T-cell (primary cell): Measurements from ENCODE around the gene BCL2L11. TPM values are rescaled to one million over a fixed set of nuclear protein-coding genes. Genes with fewer than 3 reads are reported as not detected.

Source experiments
- ATAC-seq, 4 experiments: fragments of 200-7000 bp in 3 of 4; fragments of 150-1000 bp in 1 of 4; cut with Tn5 transposase; replicated peaks in 1 of 4; 1 replicate in 3 of 4; 2 replicates in 1 of 4; pipeline ENCODE4 v1.10.0; 2021; ENCODE audit warnings: moderate library complexity in 3 of 4, mild to moderate bottlenecking in 2 of 4, moderate number of reproducible peaks in 1 of 4
- CTCF ChIA-PET, 2 donors: fragments of 300-600 bp; sonication (Branson Sonifier 250); formaldehyde crosslinking; loops; one replicate each; lab custom pipeline; 2022; ENCODE audit warnings: antibody characterized with exemption in 2 of 2; lab: Charles Lee
- POLR2A ChIA-PET, 2 donors: fragments of 300-600 bp; sonication (Branson Sonifier 250); formaldehyde crosslinking; loops; one replicate each; lab custom pipeline; 2022; ENCODE audit warnings: antibody characterized with exemption in 2 of 2; lab: Charles Lee
- DNase-seq, 35 experiments: peaks; one replicate each; pipeline versions ENCODE4 v3.0.0 to v3.0.0-alpha.2; 2013 to 2023
- H3K27ac ChIP-seq: one replicate; pipeline ENCODE4 v1.5.1; 2013; ENCODE audit warnings: low read length
- H3K27me3 ChIP-seq, 2 experiments: replicated peaks in 1 of 2; 1 replicate in 1 of 2; 2 replicates in 1 of 2; pipeline versions ENCODE4 v1.6.1 to v1.7.0; 2013; ENCODE audit warnings: low read length in 1 of 2, mixed read lengths in 1 of 2; ENCODE audit not compliant: control insufficient read depth in 2 of 2, insufficient read depth in 2 of 2; ENCODE audit errors: extremely low read depth in 1 of 2
- H3K36me3 ChIP-seq, 2 donors: 1 replicate in 1 of 2; 2 replicates in 1 of 2; pipeline versions ENCODE4 v1.6.1 to v1.7.0; 2013; ENCODE audit warnings: low read length in 1 of 2; ENCODE audit not compliant: control insufficient read depth in 2 of 2, insufficient read depth in 1 of 2; ENCODE audit errors: extremely low read depth in 1 of 2
- H3K4me1 ChIP-seq, 2 experiments: 1 replicate in 1 of 2; 2 replicates in 1 of 2; pipeline versions ENCODE4 v1.6.1 to v1.7.0; 2013; ENCODE audit warnings: low read length in 2 of 2, mixed read lengths in 1 of 2; ENCODE audit not compliant: insufficient read depth in 2 of 2, control insufficient read depth in 1 of 2; ENCODE audit errors: extremely low read depth in 1 of 2
- H3K4me3 ChIP-seq, 2 donors: 1 replicate in 1 of 2; 2 replicates in 1 of 2; pipeline versions ENCODE4 v1.5.1 to v1.7.0; 2013; ENCODE audit warnings: mild to moderate bottlenecking in 2 of 2, low read length in 1 of 2, moderate library complexity in 1 of 2; ENCODE audit not compliant: control insufficient read depth in 1 of 2; ENCODE audit errors: extremely low read depth in 1 of 2
- H3K9me3 ChIP-seq: 2 replicates; pipeline ENCODE4 v1.7.0; 2013
- H3K27ac Mint-ChIP-seq, 2 donors: one replicate each; pipeline ENCODE4 v1.8.0; 2020 to 2021; ENCODE audit warnings: mild to moderate bottlenecking in 2 of 2, mixed read lengths in 2 of 2
- H3K27me3 Mint-ChIP-seq, 2 donors: one replicate each; pipeline ENCODE4 v1.8.0; 2021 to 2022; ENCODE audit warnings: mixed read lengths in 2 of 2
- H3K36me3 Mint-ChIP-seq: one replicate; pipeline ENCODE4 v1.8.0; 2021; ENCODE audit warnings: mixed read lengths
- H3K4me1 Mint-ChIP-seq, 3 donors: one replicate each; pipeline ENCODE4 v1.8.0; 2020 to 2022; ENCODE audit warnings: mixed read lengths in 3 of 3, mild to moderate bottlenecking in 1 of 3
- H3K4me3 Mint-ChIP-seq, 3 donors: one replicate each; pipeline ENCODE4 v1.8.0; 2020 to 2022; ENCODE audit warnings: mild to moderate bottlenecking in 3 of 3, mixed read lengths in 3 of 3, moderate library complexity in 3 of 3
- H3K9me3 Mint-ChIP-seq, 3 donors: one replicate each; pipeline ENCODE4 v1.8.0; 2020 to 2022; ENCODE audit warnings: mixed read lengths in 3 of 3
- WGBS: methylation state at CpG from one replicate; pipeline ENCODE4 v1.1.5; 2013; ENCODE audit warnings: missing lambda C conversion rate; ENCODE audit not compliant: insufficient coverage; 5-methylcytosine and 5-hydroxymethylcytosine counted together
- total RNA-seq, 35 experiments: library from RNA in 6 of 35; stranded (reverse) in 6 of 35; fragments of 120-200 nt in 1 of 35; gene quantifications; one replicate each; pipeline versions ENCODE4 v1.2.1 to v1.2.4 and lab custom pipeline; 2013 to 2026

The BCL2L11 gene
- total RNA-seq, 5 donors from 2014 or later (not counting 1 experiment from before 2014, with no cell fraction given) = 24.1 to 47.0 (median 34.6) TPM

GRCh38 chr2:111121028-111121827 is 514 bp downstream of the BCL2L11 start:
- ChIA-PET POLR2A (interaction anchor here in 1 of 2 donors (0.6 kb wide), 1 partner anchor 295 kb away, joined by 3 read pairs; no protein-coding TSS in a partner anchor), CTCF (interaction anchor here in 1 of 2 donors (0.6 kb wide), 1 partner anchor 336 kb away, joined by 8 read pairs; no protein-coding TSS in a partner anchor)
- Histone ChIP-seq H3K36me3 (peaks cover 6 to 7% of the 10 kb centered on the region in 2 donors), H3K27me3 (peaks cover 3 to 60% of the 10 kb centered on the region in 2 experiments), H3K9me3 (no peaks in the 10 kb centered on the region), H3K4me1 (peaks cover 21 to 63% of the 10 kb centered on the region in 2 experiments), H3K27ac (no peak overlapping the region), H3K4me3 (peak overlapping the region; percentile 64 to 97)
- Mint-ChIP-seq H3K9me3 (no peaks in the 10 kb centered on the region), H3K4me3 (peak overlapping the region; percentile 90 to 95 (median 93)), H3K27ac (peak overlapping the region; percentile 78 to 84), H3K4me1 (peaks cover 56 to 64% (median 59%) of the 10 kb centered on the region in 3 donors), H3K36me3 (peaks cover 21% of the 10 kb centered on the region), H3K27me3 (peaks cover 20 to 37% of the 10 kb centered on the region in 2 donors)
- under 1% methylated on average over 76 of the region's 80 CpGs for WGBS
- ATAC-seq (peak; percentile 10 to 14 (median 12)), DNase-seq (peak in 29 of 35 experiments; percentile 16 to 65 (median 38))

- Histone ChIP-seq H3K27ac (no peak overlapping the region), H3K36me3 (peaks cover 6 to 7% of the 10 kb centered on the region in 2 donors), H3K4me3 (peak overlapping the region; percentile 64 to 97), H3K4me1 (peaks cover 24 to 59% of the 10 kb centered on the region in 2 experiments), H3K9me3 (no peaks in the 10 kb centered on the region), H3K27me3 (peaks cover 2 to 56% of the 10 kb centered on the region in 2 experiments)
- H3K9me3 Mint-ChIP-seq = no peaks in the 10 kb centered on the region
- peak; percentile 65 to 69 (median 67) for ATAC-seq
- WGBS = under 1% methylated on average over 84 of the region's 93 CpGs
- peak in 34 of 35 experiments; percentile 42 to 87 (median 66) for DNase-seq
- H3K4me1 Mint-ChIP-seq = peaks cover 57 to 68% (median 61%) of the 10 kb centered on the region in 3 donors
- ChIA-PET CTCF (no interaction called here), POLR2A (no interaction called here)
- H3K27ac Mint-ChIP-seq = peak overlapping the region; percentile 78 to 84
- H3K4me3 Mint-ChIP-seq = peak overlapping the region; percentile 90 to 95 (median 93)
- H3K27me3 Mint-ChIP-seq = peaks cover 18 to 29% of the 10 kb centered on the region in 2 donors
- H3K36me3 Mint-ChIP-seq = peaks cover 29% of the 10 kb centered on the region
Measured at GRCh38 chr2:111121828-111122630, 1.3 kb downstream of the BCL2L11 start.

DNA sequence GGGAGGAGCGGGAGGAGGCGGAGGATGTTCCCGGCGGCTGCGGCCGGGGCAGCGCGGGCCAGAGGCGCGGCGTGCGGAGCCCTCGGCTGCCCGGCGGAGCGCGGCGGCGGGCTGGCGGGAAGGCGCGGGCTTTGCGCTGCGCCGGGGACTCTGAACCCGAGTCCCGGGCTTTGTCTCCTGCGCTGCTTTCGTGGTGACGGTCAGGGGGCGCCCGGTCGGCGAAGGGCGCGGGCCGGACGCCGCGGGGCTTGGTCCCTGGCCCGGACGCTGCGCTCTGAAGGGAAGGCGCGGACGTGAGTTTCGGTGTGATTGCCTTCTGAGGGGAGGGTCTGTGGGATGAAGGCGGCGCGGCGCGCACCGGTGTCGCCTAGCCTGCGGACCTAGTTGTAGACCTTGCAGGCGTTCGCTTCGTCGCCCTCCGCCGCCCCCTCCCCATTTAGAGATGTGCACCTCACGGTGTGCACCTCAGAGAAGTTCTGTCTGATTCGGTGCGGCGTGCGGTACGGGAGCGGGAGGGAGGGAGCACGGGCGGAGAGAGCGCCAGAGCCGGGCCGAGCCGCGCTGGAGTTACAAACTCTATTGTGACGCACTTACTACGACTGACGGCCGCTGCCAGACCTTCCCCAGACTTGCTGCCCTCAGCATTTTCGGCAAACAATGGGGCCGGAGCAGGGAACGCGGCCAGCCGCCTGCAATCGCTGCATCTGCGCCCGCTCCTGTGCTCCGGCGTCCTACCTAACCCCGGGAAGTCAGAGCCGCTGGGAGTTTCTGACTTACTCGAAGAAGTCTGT is 2.1 kb downstream of the BCL2L11 start:
- peaks cover 2 to 48% of the 10 kb centered on the region in 2 experiments for H3K27me3 ChIP-seq
- no peak overlapping the region for H3K27ac ChIP-seq
- peak overlapping the region; percentile 71 to 97 for H3K4me3 ChIP-seq
- H3K4me3 Mint-ChIP-seq = peak overlapping the region; percentile 90 to 95 (median 93)
- ATAC-seq (no peak), DNase-seq (peak in 18 of 35 experiments; percentile 3 to 48 (median 18))
- 2% methylated on average over 84 of the region's 92 CpGs for WGBS
- CTCF ChIA-PET = no interaction called here
- peak overlapping the region in 1 of 2 donors; percentile 22 for H3K27ac Mint-ChIP-seq
- no peaks in the 10 kb centered on the region for H3K9me3 Mint-ChIP-seq
- POLR2A ChIA-PET = no interaction called here
- peaks cover 16 to 23% of the 10 kb centered on the region in 2 donors for H3K27me3 Mint-ChIP-seq
- H3K36me3 Mint-ChIP-seq = peaks cover 37% of the 10 kb centered on the region
- H3K9me3 ChIP-seq = no peaks in the 10 kb centered on the region
- peaks cover 56 to 66% (median 58%) of the 10 kb centered on the region in 3 donors for H3K4me1 Mint-ChIP-seq
- peaks cover 24 to 51% of the 10 kb centered on the region in 2 experiments for H3K4me1 ChIP-seq
- H3K36me3 ChIP-seq = peaks cover 6 to 7% of the 10 kb centered on the region in 2 donors

- 100% methylated on average over 5 of the region's 7 CpGs for WGBS
- H3K9me3 ChIP-seq = no peaks in the 10 kb centered on the region
- H3K27ac Mint-ChIP-seq = no peak overlapping the region
- no peaks in the 10 kb centered on the region for H3K9me3 Mint-ChIP-seq
- H3K27ac ChIP-seq = no peak overlapping the region
- H3K27me3 ChIP-seq = peaks cover 2 to 39% of the 10 kb centered on the region in 2 experiments
- H3K36me3 ChIP-seq = peaks cover 6 to 8% of the 10 kb centered on the region in 2 donors
- peak overlapping the region; percentile 78 to 95 (median 84) for H3K4me3 Mint-ChIP-seq
- DNase-seq = no peak
- peaks cover 7 to 15% of the 10 kb centered on the region in 2 donors for H3K27me3 Mint-ChIP-seq
- ATAC-seq = no peak
- CTCF ChIA-PET = no interaction called here
- H3K4me3 ChIP-seq = no peak overlapping the region
- peaks cover 47% of the 10 kb centered on the region for H3K36me3 Mint-ChIP-seq
- POLR2A ChIA-PET = no interaction called here
- peaks cover 52 to 57% (median 54%) of the 10 kb centered on the region in 3 donors for H3K4me1 Mint-ChIP-seq
- H3K4me1 ChIP-seq = peaks cover 16 to 42% of the 10 kb centered on the region in 2 experiments
Measured at GRCh38 chr2:111123751-111124150, 3.0 kb downstream of the BCL2L11 start.

GRCh38 chr2:111126581-111126980 is 5.9 kb downstream of the BCL2L11 start:
- 100% methylated on average over 1 of the region's 1 CpG for WGBS
- H3K27me3 ChIP-seq = peaks cover 0 to 16% of the 10 kb centered on the region in 2 experiments
- ChIA-PET CTCF (interaction anchor here in 1 of 2 donors (0.6 kb wide), 1 partner anchor 8 kb away, joined by 3 read pairs; no protein-coding TSS in a partner anchor), POLR2A (no interaction called here)
- peaks cover 45 to 51% (median 50%) of the 10 kb centered on the region in 3 donors for H3K4me1 Mint-ChIP-seq
- peaks cover 0 to 2% of the 10 kb centered on the region in 2 donors for H3K27me3 Mint-ChIP-seq
- no peak for ATAC-seq
- peak overlapping the region in 1 of 2 donors; percentile 9 for H3K27ac Mint-ChIP-seq
- H3K9me3 Mint-ChIP-seq = no peaks in the 10 kb centered on the region
- H3K36me3 ChIP-seq = peaks cover 6 to 15% of the 10 kb centered on the region in 2 donors
- H3K4me3 ChIP-seq = no peak overlapping the region
- H3K27ac ChIP-seq = no peak overlapping the region
- H3K9me3 ChIP-seq = no peaks in the 10 kb centered on the region
- peaks cover 11 to 18% of the 10 kb centered on the region in 2 experiments for H3K4me1 ChIP-seq
- peaks cover 64% of the 10 kb centered on the region for H3K36me3 Mint-ChIP-seq
- H3K4me3 Mint-ChIP-seq = no peak overlapping the region
- no peak for DNase-seq
